ENCODE data around the gene CHSY1.

DNA sequence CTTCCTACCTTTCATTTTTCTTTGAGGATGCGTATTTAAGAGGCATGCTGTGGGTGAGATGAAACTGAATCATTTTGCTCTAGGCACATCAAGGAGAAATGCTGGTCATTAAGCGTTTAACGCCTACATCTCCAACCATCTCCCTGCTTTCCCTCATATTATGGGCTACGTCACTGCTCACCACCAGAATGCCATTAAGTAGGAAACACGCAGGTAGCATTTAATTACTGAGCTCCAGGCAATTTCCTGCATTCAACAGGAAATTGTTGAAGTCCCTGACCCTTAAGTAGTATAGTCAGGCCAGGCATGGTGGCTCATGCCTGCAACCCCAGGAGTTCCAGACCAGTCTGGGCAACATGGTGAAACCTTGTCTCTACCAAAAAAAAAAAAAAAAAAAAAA lies 66.1 kb downstream of the CHSY1 start:
- TF ChIP-seq, protein P1, sequence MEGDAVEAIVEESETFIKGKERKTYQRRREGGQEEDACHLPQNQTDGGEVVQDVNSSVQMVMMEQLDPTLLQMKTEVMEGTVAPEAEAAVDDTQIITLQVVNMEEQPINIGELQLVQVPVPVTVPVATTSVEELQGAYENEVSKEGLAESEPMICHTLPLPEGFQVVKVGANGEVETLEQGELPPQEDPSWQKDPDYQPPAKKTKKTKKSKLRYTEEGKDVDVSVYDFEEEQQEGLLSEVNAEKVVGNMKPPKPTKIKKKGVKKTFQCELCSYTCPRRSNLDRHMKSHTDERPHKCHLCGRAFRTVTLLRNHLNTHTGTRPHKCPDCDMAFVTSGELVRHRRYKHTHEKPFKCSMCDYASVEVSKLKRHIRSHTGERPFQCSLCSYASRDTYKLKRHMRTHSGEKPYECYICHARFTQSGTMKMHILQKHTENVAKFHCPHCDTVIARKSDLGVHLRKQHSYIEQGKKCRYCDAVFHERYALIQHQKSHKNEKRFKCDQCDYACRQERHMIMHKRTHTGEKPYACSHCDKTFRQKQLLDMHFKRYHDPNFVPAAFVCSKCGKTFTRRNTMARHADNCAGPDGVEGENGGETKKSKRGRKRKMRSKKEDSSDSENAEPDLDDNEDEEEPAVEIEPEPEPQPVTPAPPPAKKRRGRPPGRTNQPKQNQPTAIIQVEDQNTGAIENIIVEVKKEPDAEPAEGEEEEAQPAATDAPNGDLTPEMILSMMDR (IDR thresholded peaks at IDR 0.05): no peak
- TF ChIP-seq, protein P2, sequence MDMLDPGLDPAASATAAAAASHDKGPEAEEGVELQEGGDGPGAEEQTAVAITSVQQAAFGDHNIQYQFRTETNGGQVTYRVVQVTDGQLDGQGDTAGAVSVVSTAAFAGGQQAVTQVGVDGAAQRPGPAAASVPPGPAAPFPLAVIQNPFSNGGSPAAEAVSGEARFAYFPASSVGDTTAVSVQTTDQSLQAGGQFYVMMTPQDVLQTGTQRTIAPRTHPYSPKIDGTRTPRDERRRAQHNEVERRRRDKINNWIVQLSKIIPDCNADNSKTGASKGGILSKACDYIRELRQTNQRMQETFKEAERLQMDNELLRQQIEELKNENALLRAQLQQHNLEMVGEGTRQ (CRISPR knock-in tag; IDR thresholded peaks at IDR 0.05): no peak
- no peak for TF ChIP-seq JUN (CRISPR knock-in tag; IDR thresholded peaks at IDR 0.05)
- no peak for TF ChIP-seq NR2C2 (CRISPR knock-in tag; IDR thresholded peaks at IDR 0.05)

Measured in WTC11 (cell line).